Trophoblast cell (in vitro differentiated cells and primary cell): ENCODE measurements around the gene PDZD7.
A peak's percentile ranks its signal among the peaks of the same experiment; 100 is the strongest.

Source experiments
- DNase-seq, 2 donors: peaks; one replicate each; pipeline ENCODE4 v3.0.0-alpha.2; 2016
- H2AFZ ChIP-seq: 2 replicates; pipeline ENCODE4 v1.6.1; 2013; ENCODE audit warnings: low read length, moderate library complexity, mild to moderate bottlenecking; ENCODE audit not compliant: insufficient read depth, poor library complexity
- H2AK5ac ChIP-seq: 2 replicates; pipeline ENCODE4 v1.6.1; 2013; ENCODE audit warnings: mild to moderate bottlenecking, low read length
- H2BK120ac ChIP-seq: 2 replicates; pipeline ENCODE4 v1.6.1; 2013; ENCODE audit warnings: low read length, mild to moderate bottlenecking, moderate library complexity; ENCODE audit not compliant: insufficient read depth, poor library complexity
- H2BK12ac ChIP-seq: 2 replicates; pipeline ENCODE4 v1.6.1; 2013; ENCODE audit warnings: mild to moderate bottlenecking, low read length, moderate library complexity
- H2BK5ac ChIP-seq: 2 replicates; pipeline ENCODE4 v1.6.1; 2013; ENCODE audit warnings: low read length, low read depth, moderate library complexity, mild to moderate bottlenecking; ENCODE audit not compliant: poor library complexity
- H3K14ac ChIP-seq: 2 replicates; pipeline ENCODE4 v1.6.1; 2013; ENCODE audit warnings: mild to moderate bottlenecking, low read length
- H3K18ac ChIP-seq: 2 replicates; pipeline ENCODE4 v1.6.1; 2013; ENCODE audit warnings: mild to moderate bottlenecking, low read length
- H3K23ac ChIP-seq: 2 replicates; pipeline ENCODE4 v1.6.1; 2013; ENCODE audit warnings: low read length
- H3K27ac ChIP-seq: 2 replicates; pipeline ENCODE4 v1.5.1; 2013; ENCODE audit warnings: low read depth, mild to moderate bottlenecking, inconsistent platforms, low read length, moderate library complexity
- H3K27me3 ChIP-seq: 2 replicates; pipeline ENCODE4 v1.6.1; 2013; ENCODE audit warnings: inconsistent platforms, mild to moderate bottlenecking, low read length, moderate library complexity; ENCODE audit not compliant: insufficient read depth
- H3K36me3 ChIP-seq, 2 experiments: 1 replicate in 1 of 2; 2 replicates in 1 of 2; pipeline ENCODE4 v1.6.1; 2013; ENCODE audit warnings: low read length in 2 of 2, mild to moderate bottlenecking in 2 of 2, moderate library complexity in 1 of 2; ENCODE audit not compliant: insufficient read depth in 2 of 2, control insufficient read depth in 1 of 2
- H3K4ac ChIP-seq: 2 replicates; pipeline ENCODE4 v1.6.1; 2013; ENCODE audit warnings: low read depth, mild to moderate bottlenecking, low read length, moderate library complexity
- H3K4me1 ChIP-seq, 2 experiments: 1 replicate in 1 of 2; 2 replicates in 1 of 2; pipeline ENCODE4 v1.6.1; 2013; ENCODE audit warnings: low read length in 2 of 2, mild to moderate bottlenecking in 2 of 2, moderate library complexity in 1 of 2; ENCODE audit not compliant: insufficient read depth in 2 of 2, control insufficient read depth in 1 of 2
- H3K4me2 ChIP-seq: 2 replicates; pipeline ENCODE4 v1.6.1; 2013; ENCODE audit warnings: inconsistent platforms, mild to moderate bottlenecking, low read length, moderate library complexity
- H3K4me3 ChIP-seq: 2 replicates; pipeline ENCODE4 v1.5.1; 2013; ENCODE audit warnings: mild to moderate bottlenecking, low read depth, low read length, inconsistent platforms
- H3K79me1 ChIP-seq: one replicate; pipeline ENCODE4 v1.6.1; 2013; ENCODE audit warnings: low read length
- H3K79me2 ChIP-seq: 2 replicates; pipeline ENCODE4 v1.6.1; 2013; ENCODE audit warnings: low read length, mild to moderate bottlenecking; ENCODE audit not compliant: control insufficient read depth, insufficient read depth, poor library complexity
- H3K9ac ChIP-seq: 2 replicates; pipeline ENCODE4 v1.6.1; 2013; ENCODE audit warnings: mild to moderate bottlenecking, low read length
- H3K9me3 ChIP-seq: 2 replicates; pipeline ENCODE4 v1.6.1; 2013; ENCODE audit warnings: low read depth, mild to moderate bottlenecking, control low read depth, inconsistent platforms, low read length; ENCODE audit not compliant: insufficient read depth
- H4K12ac ChIP-seq: 2 replicates; pipeline ENCODE4 v1.6.1; 2013; ENCODE audit warnings: low read depth, mild to moderate bottlenecking, low read length, moderate library complexity
- H4K8ac ChIP-seq: 2 replicates; pipeline ENCODE4 v1.6.1; 2013; ENCODE audit warnings: low read depth, mild to moderate bottlenecking, low read length, moderate library complexity
- H4K91ac ChIP-seq: one replicate; pipeline ENCODE4 v1.6.1; 2013; ENCODE audit warnings: low read depth, mild to moderate bottlenecking, low read length, moderate library complexity
- WGBS: extraction: QIAGEN DNeasy Blood & Tissue Kit; methylation state at CpG from one replicate; pipeline ENCODE4 v1.1.7; 2013; ENCODE audit warnings: missing lambda C conversion rate; ENCODE audit not compliant: insufficient read length, insufficient coverage; ENCODE audit errors: extremely low coverage; 5-methylcytosine and 5-hydroxymethylcytosine counted together

PDZD7 gene

GRCh38 chr10:101070098-101070497 is 39.2 kb upstream of the PDZD7 start:
- DNase-seq = no peak
- no CpG with 5 or more reads among the region's 3 CpGs for WGBS
- H2BK5ac ChIP-seq = no peak overlapping the region

GRCh38 chr10:101069441-101069840 is 38.5 kb upstream of the PDZD7 start:
- peaks cover 39% of the 10 kb centered on the region for H3K27me3 ChIP-seq
- H3K27ac ChIP-seq = no peak overlapping the region
- no peak overlapping the region for H3K9ac ChIP-seq
- no peak overlapping the region for H2BK5ac ChIP-seq
- no peak overlapping the region for H4K91ac ChIP-seq
- no peaks in the 10 kb centered on the region for H3K79me2 ChIP-seq
- no peak overlapping the region for H3K4me3 ChIP-seq
- H3K9me3 ChIP-seq = peaks cover 4% of the 10 kb centered on the region
- H3K18ac ChIP-seq = no peak overlapping the region
- DNase-seq = no peak
- no peak overlapping the region for H3K14ac ChIP-seq
- H3K4me2 ChIP-seq = no peak overlapping the region
- WGBS = no CpG with 5 or more reads among the region's 5 CpGs
- peaks cover 9 to 15% of the 10 kb centered on the region in 2 experiments for H3K4me1 ChIP-seq
- peaks cover 2% of the 10 kb centered on the region for H3K79me1 ChIP-seq
- H4K12ac ChIP-seq = no peak overlapping the region
- H2AFZ ChIP-seq = no peak overlapping the region
- no peaks in the 10 kb centered on the region for H3K36me3 ChIP-seq
- H3K4ac ChIP-seq = no peak overlapping the region
- H2AK5ac ChIP-seq = no peak overlapping the region
- no peak overlapping the region for H2BK12ac ChIP-seq
- no peak overlapping the region for H3K23ac ChIP-seq
- H2BK120ac ChIP-seq = no peak overlapping the region
- no peak overlapping the region for H4K8ac ChIP-seq

More at GRCh38 chr10:101070098-101070497, 39.2 kb upstream of the PDZD7 start:
- H2BK120ac ChIP-seq = no peak overlapping the region
- H4K91ac ChIP-seq = no peak overlapping the region
- no peaks in the 10 kb centered on the region for H3K36me3 ChIP-seq
- H2AK5ac ChIP-seq = no peak overlapping the region
- no peak overlapping the region for H3K14ac ChIP-seq
- H4K8ac ChIP-seq = no peak overlapping the region
- H3K4me1 ChIP-seq = peaks cover 9 to 15% of the 10 kb centered on the region in 2 experiments
- no peak overlapping the region for H3K9ac ChIP-seq
- no peak overlapping the region for H2BK12ac ChIP-seq
- H3K23ac ChIP-seq = no peak overlapping the region
- no peak overlapping the region for H3K4ac ChIP-seq
- no peak overlapping the region for H2AFZ ChIP-seq
- no peak overlapping the region for H3K27ac ChIP-seq
- H3K9me3 ChIP-seq = peaks cover 4% of the 10 kb centered on the region
- peaks cover 32% of the 10 kb centered on the region for H3K27me3 ChIP-seq
- peaks cover 2% of the 10 kb centered on the region for H3K79me1 ChIP-seq
- no peak overlapping the region for H3K4me3 ChIP-seq
- H4K12ac ChIP-seq = no peak overlapping the region
- no peak overlapping the region for H3K18ac ChIP-seq
- no peaks in the 10 kb centered on the region for H3K79me2 ChIP-seq
- no peak overlapping the region for H3K4me2 ChIP-seq

DNA sequence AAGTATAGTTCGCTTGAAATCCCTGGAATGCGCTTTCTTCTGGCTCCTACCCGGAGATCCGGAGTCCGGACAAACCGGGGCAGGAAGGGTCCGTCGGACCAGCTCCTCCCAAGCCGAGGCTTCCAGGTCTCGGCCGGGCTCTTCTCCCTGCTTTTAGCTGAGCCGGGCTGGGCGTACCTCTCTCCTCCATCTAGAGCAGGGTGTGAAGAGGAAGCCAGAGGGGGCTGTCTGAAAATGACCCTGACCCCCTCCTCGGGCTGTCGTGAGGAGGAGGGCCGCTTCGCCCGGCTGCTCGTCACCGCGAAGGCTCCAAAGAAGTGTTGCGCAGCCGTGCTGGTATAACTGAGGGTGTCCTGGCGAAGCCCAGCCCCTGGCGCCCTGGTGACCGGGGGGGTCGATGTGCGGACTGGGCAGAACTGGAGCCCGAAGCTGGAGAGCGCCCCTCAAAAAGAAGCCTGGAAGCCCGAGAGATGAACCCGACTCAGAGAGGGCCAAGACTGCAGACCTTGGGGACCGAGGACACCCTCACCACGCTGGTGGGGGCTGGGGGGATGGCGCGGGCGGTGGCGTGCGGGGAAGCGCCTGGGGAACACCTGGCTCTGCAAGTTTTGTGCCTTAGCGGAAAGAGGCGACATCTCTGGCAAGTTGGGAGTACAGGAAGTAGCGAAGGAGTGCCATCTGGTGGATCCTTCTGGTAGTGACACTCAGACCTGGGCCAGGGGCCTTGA is 36.6 kb upstream of the PDZD7 start:
- Histone ChIP-seq H4K8ac (peak overlapping the region; percentile 54), H3K4ac (no peak overlapping the region), H2BK12ac (no peak overlapping the region), H3K18ac (no peak overlapping the region), H3K27me3 (peaks cover 48% of the 10 kb centered on the region), H3K4me3 (peak overlapping the region; percentile 61), H2AK5ac (no peak overlapping the region), H4K91ac (no peak overlapping the region), H2BK5ac (no peak overlapping the region), H2AFZ (peak overlapping the region; percentile 86), H3K27ac (no peak overlapping the region), H3K14ac (peak overlapping the region; percentile 32), H3K4me2 (peak overlapping the region; percentile 64), H3K9ac (peak overlapping the region; percentile 6), H3K79me1 (peaks cover 2% of the 10 kb centered on the region), H3K23ac (no peak overlapping the region), H3K79me2 (no peaks in the 10 kb centered on the region), H3K36me3 (no peaks in the 10 kb centered on the region), H4K12ac (no peak overlapping the region), H2BK120ac (no peak overlapping the region), H3K4me1 (peaks cover 19 to 22% of the 10 kb centered on the region in 2 experiments), H3K9me3 (no peaks in the 10 kb centered on the region)
- no CpG with 5 or more reads among the region's 43 CpGs for WGBS
- peak; percentile 87 to 97 for DNase-seq

- no CpG with 5 or more reads among the region's 31 CpGs for WGBS
- Histone ChIP-seq H2BK120ac (no peak overlapping the region), H3K9ac (no peak overlapping the region), H3K36me3 (no peaks in the 10 kb centered on the region), H3K4ac (no peak overlapping the region), H3K23ac (no peak overlapping the region), H2BK5ac (no peak overlapping the region), H3K27ac (no peak overlapping the region), H3K14ac (no peak overlapping the region), H4K91ac (no peak overlapping the region), H4K8ac (no peak overlapping the region), H3K18ac (no peak overlapping the region), H2AFZ (peak overlapping the region; percentile 86), H3K79me1 (peaks cover 2% of the 10 kb centered on the region), H3K9me3 (no peaks in the 10 kb centered on the region), H3K4me1 (peaks cover 25 to 28% of the 10 kb centered on the region in 2 experiments), H3K79me2 (no peaks in the 10 kb centered on the region), H3K4me3 (no peak overlapping the region), H2BK12ac (no peak overlapping the region), H4K12ac (no peak overlapping the region), H3K27me3 (peaks cover 48% of the 10 kb centered on the region), H2AK5ac (no peak overlapping the region), H3K4me2 (peak overlapping the region; percentile 64)
- peak in 1 of 2 donors; percentile 51 for DNase-seq
Observed at GRCh38 chr10:101066896-101067355, 36.0 kb upstream of the PDZD7 start.
